K562 (cell line): ENCODE data around the gene PTGR2. TPM values are rescaled to one million over a fixed set of nuclear protein-coding genes. Genes with fewer than 3 reads are reported as not detected.

ENCODE experiments used
- ATAC-seq: fragments of 200-7000 bp; cut with Tn5 transposase; 3 replicates; pipeline ENCODE4 v1.9.1; 2020; ENCODE audit warnings: moderate library complexity
- BruUV-seq: library from RNA; stranded (reverse); fragments of 400-500 nt; replicated peaks from 2 replicates; lab custom pipeline; 2021; lab: Mats Ljungman, UMichigan
- CTCF ChIA-PET: fragments of 300-600 bp; formaldehyde crosslinking; extraction: SDS; loops from one replicate; lab custom pipeline; 2021; ENCODE audit warnings: low intra/inter-chr PET ratio; lab: Yijun Ruan, JAX
- POLR2A ChIA-PET: fragments of 300-600, 350-650 bp; sonication (Branson Sonifier 250); formaldehyde crosslinking; extraction: SDS; loops from one replicate; lab custom pipeline; 2021; ENCODE audit warnings: antibody characterized with exemption, inconsistent platforms; lab: Yijun Ruan, JAX
- DNase-seq, 4 experiments: peaks; one replicate each; pipeline versions ENCODE4 v3.0.0 to v3.0.0-alpha.2; 2011 to 2018; ENCODE audit warnings: low spot score in 3 of 4, mixed read lengths in 3 of 4; ENCODE audit errors: extremely low read depth in 1 of 4
- FAIRE-seq: peaks from 2 replicates; lab custom pipeline; 2011; peaks lifted over from hg19 to GRCh38; lab: Jason Lieb, UNC
- H2AFZ ChIP-seq: 2 replicates; pipeline ENCODE4 v1.6.0; 2011; ENCODE audit warnings: low read depth, low read length, control low read depth, inconsistent platforms
- H3K27ac ChIP-seq: fragments of 200-600 bp; 3 replicates; pipeline ENCODE4 v1.8.0; 2011; ENCODE audit warnings: low read depth, mild to moderate bottlenecking, control low read depth, inconsistent platforms, low read length, moderate library complexity, mixed read lengths; ENCODE audit errors: extremely low read depth
- H3K27me3 ChIP-seq, 2 experiments: fragments of 300-600 bp in 1 of 2; 2 replicates in 1 of 2; 3 replicates in 1 of 2; pipeline versions ENCODE4 v1.6.0 to v1.8.0; 2011; ENCODE audit warnings: inconsistent platforms in 2 of 2, low read length in 2 of 2, mild to moderate bottlenecking in 1 of 2, mixed read lengths in 1 of 2, moderate library complexity in 1 of 2; ENCODE audit not compliant: control insufficient read depth in 2 of 2, insufficient read depth in 2 of 2
- H3K36me3 ChIP-seq: fragments of 300-600 bp; 3 replicates; pipeline ENCODE4 v1.8.0; 2011; ENCODE audit warnings: mild to moderate bottlenecking, low read length, inconsistent platforms; ENCODE audit not compliant: control insufficient read depth, insufficient read depth
- H3K4me1 ChIP-seq, 2 experiments: fragments of 200-600 bp in 1 of 2; replicated peaks in 1 of 2; 2 replicates in 1 of 2; 3 replicates in 1 of 2; pipeline versions ENCODE4 v1.5.1 to v1.8.0; 2011; ENCODE audit warnings: inconsistent platforms in 2 of 2, low read length in 2 of 2, mild to moderate bottlenecking in 1 of 2, mixed read lengths in 1 of 2, moderate library complexity in 1 of 2; ENCODE audit not compliant: control insufficient read depth in 2 of 2, insufficient read depth in 2 of 2
- H3K4me2 ChIP-seq: 2 replicates; pipeline ENCODE4 v1.6.1; 2011; ENCODE audit warnings: low read length, control low read depth, inconsistent platforms, mixed read lengths; ENCODE audit not compliant: insufficient read depth
- H3K4me3 ChIP-seq: fragments of 200-600 bp; sonication (generic), shearing (Covaris generic); 2 replicates; pipeline ENCODE4 v1.5.1; 2016; ENCODE audit warnings: control low read depth, inconsistent platforms
- H3K79me2 ChIP-seq: fragments of 200-600 bp; 3 replicates; pipeline ENCODE4 v1.8.0; 2011; ENCODE audit warnings: low read length, inconsistent platforms; ENCODE audit not compliant: control insufficient read depth, insufficient read depth
- H3K9ac ChIP-seq, 2 experiments: 2 replicates each; pipeline versions ENCODE4 v1.6.0 to v1.6.1; 2011; ENCODE audit warnings: low read depth in 2 of 2, low read length in 2 of 2, control low read depth in 1 of 2, inconsistent platforms in 1 of 2, mild to moderate bottlenecking in 1 of 2, mixed read lengths in 1 of 2; ENCODE audit not compliant: insufficient read depth in 1 of 2
- H3K9me1 ChIP-seq: one replicate; pipeline ENCODE4 v1.6.0; 2011; ENCODE audit warnings: inconsistent platforms, mild to moderate bottlenecking, low read length, moderate library complexity; ENCODE audit not compliant: control insufficient read depth, insufficient read depth
- H3K9me3 ChIP-seq: replicated peaks from 2 replicates; pipeline ENCODE4 v1.5.1; 2011; ENCODE audit warnings: low read depth, low read length, inconsistent platforms; ENCODE audit not compliant: control insufficient read depth, insufficient read depth
- H4K20me1 ChIP-seq: replicated peaks from 2 replicates; pipeline ENCODE4 v1.6.1; 2011; ENCODE audit warnings: low read length, inconsistent platforms, mixed read lengths; ENCODE audit not compliant: control insufficient read depth, insufficient read depth
- MTA2 ChIP-seq: fragments of 450-650 bp; IDR thresholded peaks from 2 replicates; pipeline ENCODE4 v1.6.1; 2016; ENCODE audit warnings: low read depth
- NFE2L1 ChIP-seq: fragments of 450-650 bp; IDR thresholded peaks from 2 replicates; pipeline ENCODE4 v1.6.1; 2016; ENCODE audit warnings: missing genetic modification characterization, low read depth, mild to moderate bottlenecking, missing compliant biosample characterization, moderate library complexity, borderline replicate concordance
- NFIC ChIP-seq: fragments of 450-650 bp; IDR thresholded peaks from 2 replicates; pipeline ENCODE4 v1.6.1; 2017; ENCODE audit warnings: mild to moderate bottlenecking, inconsistent platforms
- SPI1 ChIP-seq: IDR thresholded peaks from 2 replicates; pipeline ENCODE4 v1.6.1; 2011; ENCODE audit warnings: low read depth, low read length, control low read depth, borderline replicate concordance
- WGBS: fragments of 100-300 bp; shearing (Covaris generic); methylation state at CpG from one replicate; pipeline ENCODE4 v1.1.6; 2016; ENCODE audit warnings: low coverage, mixed read lengths; ENCODE audit not compliant: insufficient coverage; ENCODE audit errors: missing lambda C conversion rate; 5-methylcytosine and 5-hydroxymethylcytosine counted together
- in situ Hi-C: fragments of 300-500 bp; cut with MboI; formaldehyde crosslinking; loops from 4 replicates; pipeline ENCODE4 v1.15.0; 2018; ENCODE audit warnings: inconsistent platforms, mixed read lengths
- intact Hi-C: fragments of 100-400 bp; cut with micrococcal nuclease; formaldehyde crosslinking; loops from 2 replicates; pipeline ENCODE4 v1.14.2; 2022
- polyA plus RNA-seq, 8 experiments: library from polyadenylated mRNA; depleted of rRNA in 4 of 8; stranded (reverse) in 5 of 8; unstranded in 3 of 8; fragments of >200 nt; fragmentation: Nextera tagmentation in 2 of 8; fragmentation: Illumina TruSeq in 1 of 8; extraction: Ambion mirVana in 2 of 8; extraction: Trizol in 1 of 8; gene quantifications; 2 replicates each; pipeline versions ENCODE4 v1.2.1 to v1.2.3, GENCODE V29; 2011 to 2014; ENCODE audit warnings: inconsistent platforms in 1 of 8, missing spikeins in 1 of 8
- total RNA-seq, 7 experiments: library from RNA; depleted of rRNA in 6 of 7; stranded (reverse); fragments of >200 nt in 6 of 7; fragmentation: Illumina TruSeq in 2 of 7; extraction: Trizol in 2 of 7; gene quantifications; 2 replicates each; pipeline versions ENCODE4 v1.2.1 to v1.2.3, GENCODE V29; 2011 to 2021; ENCODE audit warnings: low replicate concordance in 1 of 7

PTGR2 gene
- total and polyA plus RNA-seq, 9 of the 15 experiments (the other 6 are each of a cell fraction or from before 2014, with no cell fraction given): 7.4 to 23.0 (median 13.0) TPM

DNA sequence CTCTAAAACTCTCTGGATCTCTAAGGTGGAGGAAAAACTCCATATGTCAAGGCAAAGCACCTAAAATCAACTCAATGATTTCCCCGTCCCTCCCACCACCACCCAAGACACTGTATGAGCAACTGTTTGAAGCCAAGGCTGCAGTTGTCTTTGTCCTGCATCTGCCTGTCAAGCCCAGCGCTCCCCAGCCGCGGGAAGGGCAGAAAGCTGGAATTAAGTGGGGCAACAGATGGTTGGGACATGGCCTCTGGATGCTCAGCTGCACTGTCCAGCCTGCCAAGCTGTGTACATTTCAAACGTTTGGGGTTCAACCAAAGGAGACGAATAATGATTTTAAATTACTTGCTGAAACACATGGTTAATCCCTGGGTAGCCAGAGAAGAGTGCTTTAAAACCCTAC lies 42.2 kb upstream of the PTGR2 start:
- no peaks in the 10 kb centered on the region for H3K27me3 ChIP-seq
- in situ Hi-C loops: no loop called here
- no peaks in the 10 kb centered on the region for H3K79me2 ChIP-seq
- TF ChIP-seq MTA2: no peak
- TF ChIP-seq, all 486 proteins: peak for 0
- H3K4me1 ChIP-seq: peaks cover 0 to 4% of the 10 kb centered on the region in 2 experiments; a peak in 1 of 5 replicates
- 36% methylated on average over 6 of the region's 6 CpGs for WGBS
- no peak overlapping the region for H3K4me2 ChIP-seq
- DNase-seq (no peak), ATAC-seq (no peak), FAIRE-seq (no peak)
- H3K9ac ChIP-seq: peak overlapping the region in 1 of 2 experiments; percentile 35; a peak in 1 of 4 replicates
- ChIA-PET POLR2A (no interaction called here), CTCF (no interaction called here)
- no peaks in the 10 kb centered on the region for H3K9me3 ChIP-seq
- peak overlapping the region; percentile 40; the same call in 1 of the 2 replicates for H2AFZ ChIP-seq
- no peaks in the 10 kb centered on the region for H3K36me3 ChIP-seq
- intact Hi-C loops: no loop called here
- H3K9me1 ChIP-seq: no peaks in the 10 kb centered on the region
- no peaks in the 10 kb centered on the region for H4K20me1 ChIP-seq
- no peak overlapping the region for H3K27ac ChIP-seq
- H3K4me3 ChIP-seq: no peak overlapping the region
- no TSS peak for BruUV-seq

DNA sequence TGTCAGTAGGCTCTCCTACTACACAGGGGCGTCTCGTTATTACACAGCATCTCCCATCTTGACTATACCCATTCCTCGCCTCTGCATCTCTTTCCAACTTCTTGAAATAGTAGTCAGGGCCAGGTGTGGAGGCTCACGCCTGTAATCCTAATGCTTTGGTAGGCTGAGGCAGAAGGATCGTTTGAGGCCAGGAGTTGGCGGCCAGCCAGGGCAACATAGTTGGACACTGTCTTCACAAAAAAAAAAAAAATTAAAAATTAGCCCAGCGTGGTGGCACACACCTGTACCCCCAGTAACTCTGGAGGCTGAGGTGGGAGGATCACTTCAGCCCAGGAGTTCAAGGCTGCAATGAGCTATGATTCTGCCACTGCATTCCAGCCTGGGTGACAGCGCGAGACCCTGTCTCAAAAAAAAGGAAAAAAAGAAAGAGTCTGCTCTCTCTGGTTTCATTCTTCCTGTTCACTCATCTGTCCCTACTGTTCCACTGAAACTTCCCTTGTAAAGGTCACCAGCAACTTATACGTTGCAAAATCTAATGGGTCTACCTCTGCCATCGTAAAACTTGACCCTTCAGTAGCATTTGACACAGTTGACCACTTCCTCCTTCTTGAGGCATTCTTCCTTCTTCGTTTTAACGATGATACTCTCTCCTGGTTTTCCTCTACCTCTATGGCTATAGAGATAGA lies 41.0 kb upstream of the PTGR2 start:
- intact Hi-C loops: no loop called here
- POLR2A ChIA-PET: interaction anchor here (0.7 kb wide), 1 partner anchor 69 kb away, joined by 3 read pairs; no protein-coding TSS in a partner anchor
- Histone ChIP-seq H3K79me2 (no peaks in the 10 kb centered on the region), H3K4me1 (peaks cover 0 to 4% of the 10 kb centered on the region in 2 experiments; a peak in 1 of 5 replicates), H3K9me1 (no peaks in the 10 kb centered on the region), H3K4me2 (0 out of 2 replicates have a peak overlapping the region, but pooled peaks have one; percentile 5), H3K27me3 (no peaks in the 10 kb centered on the region), H3K27ac (no peak overlapping the region), H3K9me3 (no peaks in the 10 kb centered on the region), H3K4me3 (no peak overlapping the region), H2AFZ (peak overlapping the region; percentile 82), H3K36me3 (no peaks in the 10 kb centered on the region), H3K9ac (no peak overlapping the region), H4K20me1 (no peaks in the 10 kb centered on the region)
- no peak for ATAC-seq
- 56% methylated on average over 12 of the region's 13 CpGs for WGBS
- peak; percentile 88 for TF ChIP-seq SPI1
- peak; percentile 70 for TF ChIP-seq NFIC
- TF ChIP-seq NFE2L1 (tag): no peak
- FAIRE-seq: no peak
- in situ Hi-C loops: no loop called here
- no TSS peak for BruUV-seq
- CTCF ChIA-PET: no interaction called here
- DNase-seq: no peak
